MCF 10A (cell line): ENCODE measurements around the gene CRYAB. TPM values are rescaled to one million over a fixed set of nuclear protein-coding genes. Genes with fewer than 3 reads are reported as not detected.

Source experiments
- Bru-seq: library from RNA; stranded (reverse); fragments of 400-500 nt; gene quantifications from one replicate; lab custom pipeline; 2021; lab: Mats Ljungman, UMichigan
- BruChase-seq, 2 experiments: library from RNA; stranded (reverse); fragments of 400-500 nt; gene quantifications; one replicate each; lab custom pipeline; 2021; lab: Mats Ljungman, UMichigan
- BruUV-seq: library from RNA; stranded (reverse); fragments of 400-500 nt; replicated peaks from 2 replicates; lab custom pipeline; 2021; lab: Mats Ljungman, UMichigan
- CTCF ChIA-PET: fragments of 300-600 bp; sonication (Branson Sonifier 250); formaldehyde crosslinking; extraction: SDS; loops from one replicate; lab custom pipeline; 2021; ENCODE audit warnings: antibody characterized with exemption, inconsistent platforms; lab: Yijun Ruan, JAX
- POLR2A ChIA-PET: fragments of 300-600, 350-650 bp; sonication (Branson Sonifier 250); formaldehyde crosslinking; extraction: SDS; loops from one replicate; lab custom pipeline; 2020; ENCODE audit warnings: antibody characterized with exemption, inconsistent platforms; lab: Yijun Ruan, JAX
- DNase-seq: peaks from one replicate; pipeline ENCODE4 v3.0.0-alpha.2; 2018; ENCODE audit not compliant: unreplicated experiment
- H3K27ac Mint-ChIP-seq: one replicate; pipeline ENCODE4 v1.8.0; 2022; ENCODE audit warnings: mild to moderate bottlenecking, low read depth, mixed read lengths; ENCODE audit not compliant: unreplicated experiment
- H3K27me3 Mint-ChIP-seq: one replicate; pipeline ENCODE4 v1.8.0; 2022; ENCODE audit warnings: mixed read lengths; ENCODE audit not compliant: insufficient read depth, unreplicated experiment
- H3K36me3 Mint-ChIP-seq: one replicate; pipeline ENCODE4 v1.8.0; 2022; ENCODE audit warnings: mild to moderate bottlenecking, moderate library complexity, mixed read lengths; ENCODE audit not compliant: insufficient read depth, unreplicated experiment
- H3K4me1 Mint-ChIP-seq: one replicate; pipeline ENCODE4 v1.8.0; 2022; ENCODE audit warnings: mixed read lengths; ENCODE audit not compliant: insufficient read depth, unreplicated experiment
- H3K4me3 Mint-ChIP-seq: one replicate; pipeline ENCODE4 v1.8.0; 2022; ENCODE audit warnings: mild to moderate bottlenecking, moderate library complexity, mixed read lengths; ENCODE audit not compliant: unreplicated experiment
- H3K9me3 Mint-ChIP-seq: one replicate; pipeline ENCODE4 v1.8.0; 2022; ENCODE audit warnings: mixed read lengths; ENCODE audit not compliant: unreplicated experiment
- intact Hi-C: fragments of 100-400 bp; cut with micrococcal nuclease; formaldehyde crosslinking; loops from 2 replicates; pipeline ENCODE4 v1.14.1; 2022
- long read RNA-seq: library from polyadenylated mRNA; stranded (forward); transcript quantifications from one replicate; pipeline ENCODE4 v2.0.0, GENCODE V29; 2022
- total RNA-seq: library from RNA; stranded (reverse); gene quantifications from 2 replicates; pipeline ENCODE4 v1.2.3, GENCODE V29; 2022
- TF ChIP-seq, protein P1 (sequence below): fragments of 200-600 bp; IDR thresholded peaks from one replicate; pipeline ENCODE4 v1.8.0; 2022; ENCODE audit warnings: antibody characterized with exemption, mild to moderate bottlenecking; ENCODE audit not compliant: unreplicated experiment

Gene CRYAB, protein sequence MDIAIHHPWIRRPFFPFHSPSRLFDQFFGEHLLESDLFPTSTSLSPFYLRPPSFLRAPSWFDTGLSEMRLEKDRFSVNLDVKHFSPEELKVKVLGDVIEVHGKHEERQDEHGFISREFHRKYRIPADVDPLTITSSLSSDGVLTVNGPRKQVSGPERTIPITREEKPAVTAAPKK
- total RNA-seq (1.2 and 2.5 TPM in 2 replicates), Bru-seq, nascent RNA (percentile 18 among the genes with signal in this experiment), BruChase-seq, experiment 1, labeled RNA remaining after a 6-hour chase (percentile 20 among the genes with signal in this experiment), BruChase-seq, experiment 2, labeled RNA remaining after a 2-hour chase (percentile 16 among the genes with signal in this experiment)
- long read RNA-seq, transcript CRYAB-205 (3 exons, 1,017 nt), result major isoform, 5 of 5 reads
- long read RNA-seq, partial matches to known transcripts, result 0 of 5 reads
- long read RNA-seq, other reads (novel, unspliced or antisense), result 0 of 5 reads

DNA sequence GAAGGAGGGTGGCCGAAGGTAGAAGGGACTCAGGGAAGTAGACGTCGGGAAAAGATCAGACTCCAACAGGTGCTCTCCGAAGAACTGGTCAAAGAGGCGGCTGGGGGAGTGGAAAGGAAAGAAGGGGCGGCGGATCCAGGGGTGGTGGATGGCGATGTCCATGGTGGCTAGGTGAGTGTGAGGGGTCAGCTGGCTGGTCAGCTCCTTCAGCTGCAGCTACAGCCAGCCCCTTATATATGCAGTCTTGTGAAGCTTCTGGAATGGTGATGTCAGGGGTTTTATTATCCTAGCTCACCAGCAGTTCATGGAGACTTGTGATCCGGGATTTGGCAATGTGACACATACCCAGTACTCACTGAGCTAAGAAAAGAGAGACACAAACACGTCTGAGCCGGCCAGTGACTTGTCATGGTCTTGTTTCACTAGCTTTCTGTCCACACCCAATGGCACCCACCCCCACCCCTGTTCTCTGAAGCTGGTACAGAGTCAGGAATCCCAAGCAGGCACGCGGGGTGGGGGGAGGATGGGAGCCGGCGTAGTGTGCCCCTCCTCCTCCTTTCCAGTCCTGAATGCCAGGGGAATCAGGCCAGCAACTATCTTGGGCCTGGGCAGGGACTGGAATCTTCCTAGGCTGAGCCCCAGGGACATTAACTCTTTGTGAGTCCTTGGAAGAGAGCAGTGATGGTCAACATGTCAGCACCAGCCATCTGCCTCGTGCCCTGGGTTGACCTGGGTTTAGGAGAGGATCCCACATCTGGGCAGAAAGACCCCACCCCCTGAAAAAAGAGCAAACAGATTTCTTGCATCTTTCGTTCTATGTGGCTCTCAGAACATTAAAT, at the start of gene CRYAB:
Gene CRYAB, minus strand, starts transcription at position 208 of the 839 bp plus-strand sequence. Its CDS starts 46 bp downstream, at position 162.
- Mint-ChIP-seq H3K27ac (peak within 1 kb of the TSS; percentile 86), H3K9me3 (no peaks in the 10 kb centered on the region), H3K4me3 (peak within 1 kb of the TSS; percentile 41), H3K4me1 (peaks cover 18% of the 10 kb centered on the region), H3K36me3 (no peaks in the 10 kb centered on the region), H3K27me3 (no peaks in the 10 kb centered on the region)
- intact Hi-C loops, result no loop called here
- ChIA-PET POLR2A (interaction anchor here (0.7 to 4.6 kb wide), 12 partner anchors 11 to 188 kb away, joined by 3 to 41 read pairs (median 8); partner anchors contain the start of genes CFAP68 and FDXACB1), CTCF (interaction anchor here (0.5 to 2.2 kb wide), 6 partner anchors 20 to 1835 kb away, joined by 3 to 12 read pairs (median 3); no protein-coding TSS in a partner anchor)
- no TSS peak for BruUV-seq
- DNase-seq, result peak; percentile 61
- TF ChIP-seq, protein P1, sequence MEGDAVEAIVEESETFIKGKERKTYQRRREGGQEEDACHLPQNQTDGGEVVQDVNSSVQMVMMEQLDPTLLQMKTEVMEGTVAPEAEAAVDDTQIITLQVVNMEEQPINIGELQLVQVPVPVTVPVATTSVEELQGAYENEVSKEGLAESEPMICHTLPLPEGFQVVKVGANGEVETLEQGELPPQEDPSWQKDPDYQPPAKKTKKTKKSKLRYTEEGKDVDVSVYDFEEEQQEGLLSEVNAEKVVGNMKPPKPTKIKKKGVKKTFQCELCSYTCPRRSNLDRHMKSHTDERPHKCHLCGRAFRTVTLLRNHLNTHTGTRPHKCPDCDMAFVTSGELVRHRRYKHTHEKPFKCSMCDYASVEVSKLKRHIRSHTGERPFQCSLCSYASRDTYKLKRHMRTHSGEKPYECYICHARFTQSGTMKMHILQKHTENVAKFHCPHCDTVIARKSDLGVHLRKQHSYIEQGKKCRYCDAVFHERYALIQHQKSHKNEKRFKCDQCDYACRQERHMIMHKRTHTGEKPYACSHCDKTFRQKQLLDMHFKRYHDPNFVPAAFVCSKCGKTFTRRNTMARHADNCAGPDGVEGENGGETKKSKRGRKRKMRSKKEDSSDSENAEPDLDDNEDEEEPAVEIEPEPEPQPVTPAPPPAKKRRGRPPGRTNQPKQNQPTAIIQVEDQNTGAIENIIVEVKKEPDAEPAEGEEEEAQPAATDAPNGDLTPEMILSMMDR, result no peak

DNA sequence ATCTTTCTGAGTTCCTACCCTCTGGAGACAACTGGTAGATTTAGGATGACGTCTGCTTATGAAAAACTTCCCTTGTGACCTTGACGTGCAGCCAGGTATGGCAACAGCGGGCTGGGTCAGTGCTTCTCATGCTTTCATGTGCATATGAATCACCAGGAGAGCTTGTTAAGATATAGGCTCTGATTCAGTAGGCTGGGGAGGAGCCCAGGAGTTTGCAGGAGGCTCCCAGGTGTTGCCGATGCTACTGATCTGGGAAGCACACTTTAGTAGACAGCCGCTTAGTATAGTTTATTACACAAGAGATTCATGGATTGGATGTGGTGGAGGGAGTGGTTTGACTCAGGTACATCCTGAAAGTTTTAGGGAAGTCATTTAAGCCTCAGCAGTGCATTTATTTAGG, 49.3 kb upstream of the CRYAB start:
- BruUV-seq, result no TSS peak
- peak; percentile 89 for DNase-seq
- H3K4me1 Mint-ChIP-seq, result peaks cover 20% of the 10 kb centered on the region
- H3K9me3 Mint-ChIP-seq, result no peaks in the 10 kb centered on the region
- POLR2A ChIA-PET, result interaction anchor here (0.9 to 8.1 kb wide), 13 partner anchors 8 to 90 kb away, joined by 3 to 239 read pairs (median 9); partner anchors contain the start of genes ALG9, C11orf52, CRYAB and DIXDC1
- H3K4me3 Mint-ChIP-seq, result peak overlapping the region; percentile 22
- no peaks in the 10 kb centered on the region for H3K27me3 Mint-ChIP-seq
- CTCF ChIA-PET, result interaction anchor here (0.6 to 4.8 kb wide), 11 partner anchors 14 to 85 kb away, joined by 3 to 21 read pairs (median 5); partner anchors contain the start of gene DIXDC1
- peak overlapping the region; percentile 74 for H3K27ac Mint-ChIP-seq
- TF ChIP-seq, protein P1, result no peak
- intact Hi-C loops, result loop anchor here (2.0 kb wide), 1 partner anchor 16 kb away; no protein-coding TSS in a partner anchor
- H3K36me3 Mint-ChIP-seq, result no peaks in the 10 kb centered on the region

DNA sequence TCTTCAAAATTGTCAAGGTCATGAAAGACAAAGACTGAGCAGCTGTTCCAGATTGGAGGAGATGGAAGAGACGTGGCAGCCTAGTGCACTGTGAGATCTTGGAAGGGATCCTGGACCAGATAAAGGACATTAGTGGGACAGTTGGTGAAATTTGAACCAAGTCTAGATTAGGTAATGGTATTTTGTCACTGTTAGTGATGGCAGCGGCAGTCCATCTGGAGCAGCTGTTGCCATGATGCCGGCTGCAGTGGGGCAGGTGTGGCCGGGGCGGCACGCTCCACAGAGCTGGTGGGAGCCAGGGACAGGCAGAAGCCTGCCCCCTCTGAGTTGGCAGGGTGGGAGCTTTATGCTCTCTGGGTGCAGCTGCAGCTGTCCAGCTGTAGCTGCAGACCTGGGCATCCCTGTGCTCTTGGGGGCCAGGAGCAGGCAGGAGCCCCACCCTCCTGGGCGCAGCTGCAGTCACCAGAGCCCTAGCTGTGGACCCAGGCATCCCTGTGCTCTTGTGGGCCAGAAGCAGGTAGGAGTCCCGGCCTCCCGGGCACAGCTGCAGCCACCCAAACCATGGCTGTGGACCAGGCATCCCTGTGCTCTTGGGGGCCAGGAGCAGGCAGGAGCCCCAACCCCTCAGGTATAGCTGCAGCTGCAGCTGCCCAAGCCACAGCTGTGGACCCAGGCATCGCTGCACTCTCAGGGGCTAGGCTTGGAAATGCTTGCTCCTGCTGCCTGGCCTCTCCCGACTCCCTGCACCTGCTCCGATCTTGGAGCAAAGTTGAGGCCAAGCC, 46.3 kb upstream of the CRYAB start:
- Mint-ChIP-seq H3K27me3 (no peaks in the 10 kb centered on the region), H3K36me3 (no peaks in the 10 kb centered on the region), H3K4me3 (no peak overlapping the region), H3K4me1 (peaks cover 20% of the 10 kb centered on the region), H3K9me3 (no peaks in the 10 kb centered on the region), H3K27ac (peak overlapping the region; percentile 15)
- POLR2A ChIA-PET, result interaction anchor here (8.1 kb wide), 1 partner anchor 18 kb away, joined by 239 read pairs; the partner anchor contains the start of gene DIXDC1
- no peak for DNase-seq
- BruUV-seq, result no TSS peak
- TF ChIP-seq, protein P1, result no peak
- CTCF ChIA-PET, result interaction anchor here (1.1 to 1.2 kb wide), 2 partner anchors 21 to 26 kb away, joined by 3 read pairs; no protein-coding TSS in a partner anchor
- intact Hi-C loops, result no loop called here
